ENCODE results near the gene COPS6. TPM values are rescaled to one million over a fixed set of nuclear protein-coding genes. Genes with fewer than 3 reads are reported as not detected.

Gene COPS6
- total and polyA plus RNA-seq, 2 of the 4 experiments (the other 2 are of a cell fraction): 185 to 325 TPM

- TF ChIP-seq MXI1 (IDR thresholded peaks at IDR 0.05; ENCODE audit: borderline replicate concordance, low read depth, low read length) (no peak), RAD21 (IDR thresholded peaks at IDR 0.05; ENCODE audit: low read length) (no peak), BHLHE40 (IDR thresholded peaks at IDR 0.05; ENCODE audit: low read depth, low read length) (no peak; the same call in 1 of the 2 replicates)
Measured at GRCh38 chr7:100102950-100103840, 14.4 kb downstream of the COPS6 start (continued).

GRCh38 chr7:100105534-100105933, 16.8 kb downstream of the COPS6 start:
- Histone ChIP-seq H2AK5ac (ENCODE audit: low read depth, low read length) (no peak overlapping the region), H2BK15ac (ENCODE audit: low read depth, low read length) (no peak overlapping the region), H3K4ac (ENCODE audit: low read depth, low read length) (no peak overlapping the region), H3K9me3 (ENCODE audit: control insufficient read depth, insufficient read depth, low read length) (no peaks in the 10 kb centered on the region), H3K27ac (ENCODE audit: insufficient read depth, low read length) (no peak overlapping the region), H2BK20ac (ENCODE audit: low read depth, low read length) (no peak overlapping the region), H4K8ac (ENCODE audit: low read depth in 2 of 2, low read length in 2 of 2) (no peak overlapping the region), H3K9ac (ENCODE audit: low read depth, low read length) (no peak overlapping the region), H4K20me1 (ENCODE audit: insufficient read depth, low read length) (peaks cover 7% of the 10 kb centered on the region; the same call in 1 of the 2 replicates), H3K27me3 (ENCODE audit: control insufficient read depth, insufficient read depth, low read length) (no peaks in the 10 kb centered on the region), H2BK120ac (ENCODE audit: low read depth, low read length) (no peak overlapping the region), H3K23ac (ENCODE audit: low read depth, low read length) (no peak overlapping the region), H3K14ac (replicated peaks; ENCODE audit: low read depth, low read length) (no peak overlapping the region), H3K4me1 (ENCODE audit: control insufficient read depth, insufficient read depth, low read length) (peaks cover 8% of the 10 kb centered on the region), H3K56ac (ENCODE audit: extremely low read depth, insufficient read depth, low read length) (no peak overlapping the region), H2AFZ (replicated peaks; ENCODE audit: low read length, poor library complexity) (no peak overlapping the region), H3K4me2 (ENCODE audit: low read depth, low read length) (no peak overlapping the region), H3K9me1 (ENCODE audit: insufficient read depth, low read length) (peaks cover 5% of the 10 kb centered on the region; the same call in 1 of the 2 replicates), H3K18ac (ENCODE audit: low read depth, low read length) (no peak overlapping the region), H2AK9ac (replicated peaks; ENCODE audit: low read depth, low read length, poor library complexity) (no peak overlapping the region), H2BK5ac (ENCODE audit: low read depth, low read length, poor library complexity, severe bottlenecking) (no peak overlapping the region), H4K5ac (ENCODE audit: low read depth, low read length) (no peak overlapping the region), H3K36me3 (ENCODE audit: control insufficient read depth, insufficient read depth, low read length) (peaks cover 50% of the 10 kb centered on the region), H3K79me1 (ENCODE audit: low read depth in 1 of 2, low read length in 2 of 2) (peaks cover 6 to 23% of the 10 kb centered on the region in 2 experiments), H3K4me3 (ENCODE audit: insufficient read depth, low read depth, low read length) (no peak overlapping the region), H4K91ac (ENCODE audit: insufficient read depth, low read depth, low read length) (no peak overlapping the region)
- POLR2A ChIA-PET (ENCODE audit: unreplicated experiment): no interaction called here
- in situ Hi-C loops (cut with MboI; ENCODE audit: low sequenced_read_pairs): no loop called here
- dilution Hi-C loops (cut with HindIII; ENCODE audit: low sequenced_read_pairs, unreplicated experiment): no loop called here
- DNase-seq: no peak
- no TSS peak for BruUV-seq (replicated peaks)
- CTCF ChIA-PET: no interaction called here
- no CpG with 5 or more reads among the region's 4 CpGs for WGBS, 2 experiments (ENCODE audit: extremely low coverage in 2 of 2, insufficient read length in 1 of 2)
- TF ChIP-seq POLR2A (IDR thresholded peaks at IDR 0.05; ENCODE audit: low read depth, low read length) (no peak), CTCF (conservative IDR thresholded peaks at IDR 0.05; ENCODE audit: low read depth, low read length) (no peak)
- ATAC-seq (ENCODE audit: low read depth): no peak
- intact Hi-C loops (cut with micrococcal nuclease): no loop called here
